ENCODE results near the gene CEP57L1.

Gene CEP57L1

GRCh38 chr6:109074133-109074415 is 21.2 kb upstream of the CEP57L1 start:
- Histone ChIP-seq H3K79me2 (ENCODE audit: insufficient read depth, low read depth) (no peaks in the 10 kb centered on the region), H3K4me3 (IDR thresholded peaks at IDR 0.05; ENCODE audit: insufficient read depth, low read depth, low read length) (no peak overlapping the region), H4K20me1 (ENCODE audit: insufficient read depth) (no peaks in the 10 kb centered on the region), H3K36me3 (ENCODE audit: insufficient read depth) (no peaks in the 10 kb centered on the region), H3K4me1 (ENCODE audit: low read depth, poor library complexity, severe bottlenecking) (peaks cover 39% of the 10 kb centered on the region), H2AFZ (ENCODE audit: low read depth) (no peak overlapping the region), H3K9ac (no peak overlapping the region), H3K4me2 (no peak overlapping the region), H3K27ac (no peak overlapping the region), H3K27me3 (ENCODE audit: insufficient read depth, low read depth) (no peaks in the 10 kb centered on the region)
- TF ChIP-seq, protein P1, sequence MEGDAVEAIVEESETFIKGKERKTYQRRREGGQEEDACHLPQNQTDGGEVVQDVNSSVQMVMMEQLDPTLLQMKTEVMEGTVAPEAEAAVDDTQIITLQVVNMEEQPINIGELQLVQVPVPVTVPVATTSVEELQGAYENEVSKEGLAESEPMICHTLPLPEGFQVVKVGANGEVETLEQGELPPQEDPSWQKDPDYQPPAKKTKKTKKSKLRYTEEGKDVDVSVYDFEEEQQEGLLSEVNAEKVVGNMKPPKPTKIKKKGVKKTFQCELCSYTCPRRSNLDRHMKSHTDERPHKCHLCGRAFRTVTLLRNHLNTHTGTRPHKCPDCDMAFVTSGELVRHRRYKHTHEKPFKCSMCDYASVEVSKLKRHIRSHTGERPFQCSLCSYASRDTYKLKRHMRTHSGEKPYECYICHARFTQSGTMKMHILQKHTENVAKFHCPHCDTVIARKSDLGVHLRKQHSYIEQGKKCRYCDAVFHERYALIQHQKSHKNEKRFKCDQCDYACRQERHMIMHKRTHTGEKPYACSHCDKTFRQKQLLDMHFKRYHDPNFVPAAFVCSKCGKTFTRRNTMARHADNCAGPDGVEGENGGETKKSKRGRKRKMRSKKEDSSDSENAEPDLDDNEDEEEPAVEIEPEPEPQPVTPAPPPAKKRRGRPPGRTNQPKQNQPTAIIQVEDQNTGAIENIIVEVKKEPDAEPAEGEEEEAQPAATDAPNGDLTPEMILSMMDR (conservative IDR thresholded peaks at IDR 0.05; ENCODE audit: low read depth, low read length), result no peak

GRCh38 chr6:109075934-109076333 is 19.4 kb upstream of the CEP57L1 start:
- H2AFZ ChIP-seq (ENCODE audit: low read depth), result no peak overlapping the region
- TF ChIP-seq, protein P1 (conservative IDR thresholded peaks at IDR 0.05; ENCODE audit: low read depth, low read length), result no peak
- H3K9ac ChIP-seq, result no peak overlapping the region
- no peaks in the 10 kb centered on the region for H3K27me3 ChIP-seq (ENCODE audit: insufficient read depth, low read depth)
- H3K36me3 ChIP-seq (ENCODE audit: insufficient read depth), result no peaks in the 10 kb centered on the region
- H3K4me3 ChIP-seq (IDR thresholded peaks at IDR 0.05; ENCODE audit: insufficient read depth, low read depth, low read length), result no peak overlapping the region
- no peak overlapping the region for H3K27ac ChIP-seq
- no peaks in the 10 kb centered on the region for H4K20me1 ChIP-seq (ENCODE audit: insufficient read depth)
- no peaks in the 10 kb centered on the region for H3K79me2 ChIP-seq (ENCODE audit: insufficient read depth, low read depth)
- H3K4me2 ChIP-seq, result no peak overlapping the region
- H3K4me1 ChIP-seq (ENCODE audit: low read depth, poor library complexity, severe bottlenecking), result peaks cover 28% of the 10 kb centered on the region

DNA sequence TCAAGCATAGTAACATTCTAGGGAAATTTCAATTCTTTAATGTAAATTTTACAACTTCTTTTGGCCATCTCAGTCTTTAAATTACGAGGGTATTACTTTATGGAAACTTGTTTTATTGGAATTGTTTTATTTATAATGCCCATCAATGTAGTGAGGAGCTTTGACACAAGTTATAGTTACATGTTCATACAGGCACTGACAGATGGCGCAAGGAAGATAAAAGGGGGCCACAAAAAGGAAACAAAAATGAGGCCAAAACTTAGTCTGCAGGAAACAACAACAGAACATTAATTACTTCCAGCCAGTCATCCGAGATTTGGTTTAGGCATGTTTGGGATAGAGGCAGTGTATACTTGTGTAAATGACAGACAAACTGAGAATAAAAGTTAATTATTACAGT is 18.9 kb upstream of the CEP57L1 start:
- Histone ChIP-seq H3K4me3 (IDR thresholded peaks at IDR 0.05; ENCODE audit: insufficient read depth, low read depth, low read length) (no peak overlapping the region), H3K27ac (no peak overlapping the region), H4K20me1 (ENCODE audit: insufficient read depth) (no peaks in the 10 kb centered on the region), H3K27me3 (ENCODE audit: insufficient read depth, low read depth) (no peaks in the 10 kb centered on the region), H2AFZ (ENCODE audit: low read depth) (no peak overlapping the region), H3K36me3 (ENCODE audit: insufficient read depth) (no peaks in the 10 kb centered on the region), H3K4me2 (no peak overlapping the region), H3K4me1 (ENCODE audit: low read depth, poor library complexity, severe bottlenecking) (peaks cover 24% of the 10 kb centered on the region), H3K9ac (no peak overlapping the region), H3K79me2 (ENCODE audit: insufficient read depth, low read depth) (no peaks in the 10 kb centered on the region)
- TF ChIP-seq, protein P1 (conservative IDR thresholded peaks at IDR 0.05; ENCODE audit: low read depth, low read length), result no peak

DNA sequence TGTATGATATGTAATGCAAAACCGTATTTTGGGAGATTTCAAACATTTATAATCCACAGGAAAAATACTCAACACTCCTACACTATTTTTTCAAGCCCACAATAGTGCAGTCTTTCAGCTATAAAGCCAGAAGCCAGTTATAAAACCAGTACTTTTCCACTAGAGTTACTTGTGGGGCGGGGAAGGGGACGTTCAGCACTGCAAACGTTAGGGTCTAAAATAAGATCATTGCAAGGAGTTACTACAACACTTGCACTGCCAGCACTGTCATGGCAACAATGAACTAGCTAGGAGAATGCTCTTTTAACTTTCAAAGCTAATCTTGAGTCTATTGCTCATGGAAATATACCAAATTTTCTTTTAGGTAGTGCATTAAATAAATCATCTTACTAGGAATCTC is 15.3 kb upstream of the CEP57L1 start:
- no peak overlapping the region for H3K4me2 ChIP-seq
- H4K20me1 ChIP-seq (ENCODE audit: insufficient read depth), result no peaks in the 10 kb centered on the region
- H3K36me3 ChIP-seq (ENCODE audit: insufficient read depth), result no peaks in the 10 kb centered on the region
- no peaks in the 10 kb centered on the region for H3K79me2 ChIP-seq (ENCODE audit: insufficient read depth, low read depth)
- no peaks in the 10 kb centered on the region for H3K27me3 ChIP-seq (ENCODE audit: insufficient read depth, low read depth)
- no peak overlapping the region for H3K4me3 ChIP-seq (IDR thresholded peaks at IDR 0.05; ENCODE audit: insufficient read depth, low read depth, low read length)
- no peak overlapping the region for H3K27ac ChIP-seq
- peaks cover 8% of the 10 kb centered on the region for H3K4me1 ChIP-seq (ENCODE audit: low read depth, poor library complexity, severe bottlenecking)
- no peak overlapping the region for H3K9ac ChIP-seq
- TF ChIP-seq, protein P1 (conservative IDR thresholded peaks at IDR 0.05; ENCODE audit: low read depth, low read length), result no peak
- H2AFZ ChIP-seq (ENCODE audit: low read depth), result no peak overlapping the region

- Histone ChIP-seq H3K4me2 (no peak overlapping the region), H4K20me1 (ENCODE audit: insufficient read depth) (no peaks in the 10 kb centered on the region), H3K27ac (no peak overlapping the region), H2AFZ (ENCODE audit: low read depth) (no peak overlapping the region), H3K27me3 (ENCODE audit: insufficient read depth, low read depth) (no peaks in the 10 kb centered on the region), H3K36me3 (ENCODE audit: insufficient read depth) (no peaks in the 10 kb centered on the region), H3K4me3 (IDR thresholded peaks at IDR 0.05; ENCODE audit: insufficient read depth, low read depth, low read length) (no peak overlapping the region), H3K79me2 (ENCODE audit: insufficient read depth, low read depth) (no peaks in the 10 kb centered on the region), H3K4me1 (ENCODE audit: low read depth, poor library complexity, severe bottlenecking) (peaks cover 8% of the 10 kb centered on the region), H3K9ac (no peak overlapping the region)
- TF ChIP-seq, protein P1 (conservative IDR thresholded peaks at IDR 0.05; ENCODE audit: low read depth, low read length), result no peak
Measured at GRCh38 chr6:109081026-109081425, 14.3 kb upstream of the CEP57L1 start.

Data from KMS-11 (cell line).